ENCODE measurements around the gene CES1.
"Not testable (repeated sequence)": the region's sequence is repeated elsewhere in the genome, so short reads cannot be mapped to it uniquely, and the experiment has no call there.

Gene CES1

DNA sequence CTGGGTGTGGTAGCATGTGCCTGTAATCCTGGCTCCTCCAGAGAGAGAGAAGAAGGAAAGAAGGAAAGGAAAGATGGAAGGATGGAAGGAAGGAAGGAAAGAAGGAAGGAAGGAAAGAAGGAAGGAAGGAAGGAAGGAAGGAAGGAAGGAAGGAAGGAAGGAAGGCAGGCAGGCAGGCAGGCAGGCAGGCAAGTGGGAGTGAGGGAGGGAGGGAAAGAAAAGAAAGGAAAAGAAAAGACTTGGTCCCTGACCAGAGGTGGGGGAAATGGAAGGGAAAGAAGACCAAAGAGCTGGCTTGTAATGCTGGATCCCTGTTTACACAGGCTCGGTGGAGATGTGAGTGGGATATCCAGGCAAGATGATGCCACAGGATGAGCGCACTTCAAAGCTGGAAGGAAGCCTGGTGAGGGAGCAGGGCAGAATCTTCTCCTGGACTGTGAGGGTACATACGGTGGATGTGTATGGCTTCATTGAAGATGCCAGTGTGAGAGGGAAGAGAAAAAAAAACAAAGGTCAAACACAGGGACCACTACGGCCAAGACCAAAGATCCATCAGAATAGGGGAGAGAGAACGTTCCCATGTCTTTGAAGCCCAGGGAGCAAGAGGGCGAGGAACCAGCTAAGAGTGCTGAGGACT is 2.1 kb downstream of the CES1 start:
- no peak for DNase-seq

- DNase-seq = not testable (repeated sequence)
Measured at GRCh38 chr16:55829232-55829631, 3.7 kb downstream of the CES1 start.

- no peak for DNase-seq
Measured at GRCh38 chr16:55828680-55829079, 4.2 kb downstream of the CES1 start.

DNA sequence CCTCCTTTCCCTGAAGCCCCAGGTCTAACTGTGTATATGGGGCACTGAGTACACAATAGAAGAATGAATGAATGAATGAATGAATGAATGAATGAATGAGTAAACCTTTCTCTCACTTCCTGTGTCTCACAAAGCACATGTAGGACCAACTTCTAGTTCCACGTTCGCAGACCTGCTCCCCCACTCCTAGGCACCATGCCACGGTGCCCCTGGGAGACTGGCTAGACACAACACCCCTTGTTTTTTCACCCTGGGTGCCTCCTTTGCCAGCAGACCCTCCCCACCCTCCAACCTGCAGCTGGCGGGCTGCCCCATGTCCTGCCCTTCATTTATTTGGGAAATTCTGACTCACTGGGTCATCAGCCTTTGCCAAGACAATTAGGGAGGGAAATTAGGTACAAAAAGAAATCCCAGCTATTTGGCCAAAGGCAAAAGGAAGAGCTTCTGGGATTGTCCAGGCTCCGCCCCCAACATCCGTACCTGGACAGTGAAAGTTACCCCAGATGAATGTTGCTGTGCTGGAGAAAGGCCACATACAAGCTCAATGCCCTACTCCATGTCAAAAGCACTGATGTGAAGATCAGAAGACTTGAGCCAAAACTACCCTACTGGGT is 7.7 kb downstream of the CES1 start:
- DNase-seq = no peak

- DNase-seq = peak; percentile 43 to 49
Measured at GRCh38 chr16:55824473-55825000, 8.4 kb downstream of the CES1 start.

DNA sequence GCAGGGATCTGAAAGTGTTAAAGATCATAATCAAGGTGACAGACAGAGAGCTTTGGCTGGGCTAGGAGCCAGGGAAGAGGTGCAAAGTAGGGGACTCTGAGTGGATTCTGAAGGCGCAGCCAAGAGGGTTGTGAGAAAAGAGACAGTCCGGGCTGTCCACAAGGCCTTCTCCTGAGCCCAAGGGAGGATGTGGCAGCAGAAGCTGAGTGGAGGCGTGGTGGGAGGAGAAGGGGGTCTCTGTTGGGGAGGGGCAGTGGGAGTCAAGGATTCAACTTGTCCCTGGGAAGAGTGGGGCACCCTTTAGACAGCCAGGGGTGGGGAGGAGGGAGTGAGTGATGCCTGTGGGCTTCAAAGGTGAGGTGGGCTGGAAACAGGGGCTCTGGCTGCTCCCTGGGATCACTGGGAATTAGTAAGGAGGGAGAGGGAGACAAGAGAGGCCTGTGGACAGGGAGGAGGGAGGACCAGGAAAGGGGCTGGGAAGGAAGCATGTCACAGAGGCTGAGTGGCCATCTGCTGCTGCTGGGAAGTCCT is 10.6 kb downstream of the CES1 start:
- DNase-seq = no peak

GRCh38 chr16:55821210-55821609 is 11.7 kb downstream of the CES1 start:
- no peak for DNase-seq

- DNase-seq = no peak
Measured at GRCh38 chr16:55820615-55821014, 12.3 kb downstream of the CES1 start.

DNA sequence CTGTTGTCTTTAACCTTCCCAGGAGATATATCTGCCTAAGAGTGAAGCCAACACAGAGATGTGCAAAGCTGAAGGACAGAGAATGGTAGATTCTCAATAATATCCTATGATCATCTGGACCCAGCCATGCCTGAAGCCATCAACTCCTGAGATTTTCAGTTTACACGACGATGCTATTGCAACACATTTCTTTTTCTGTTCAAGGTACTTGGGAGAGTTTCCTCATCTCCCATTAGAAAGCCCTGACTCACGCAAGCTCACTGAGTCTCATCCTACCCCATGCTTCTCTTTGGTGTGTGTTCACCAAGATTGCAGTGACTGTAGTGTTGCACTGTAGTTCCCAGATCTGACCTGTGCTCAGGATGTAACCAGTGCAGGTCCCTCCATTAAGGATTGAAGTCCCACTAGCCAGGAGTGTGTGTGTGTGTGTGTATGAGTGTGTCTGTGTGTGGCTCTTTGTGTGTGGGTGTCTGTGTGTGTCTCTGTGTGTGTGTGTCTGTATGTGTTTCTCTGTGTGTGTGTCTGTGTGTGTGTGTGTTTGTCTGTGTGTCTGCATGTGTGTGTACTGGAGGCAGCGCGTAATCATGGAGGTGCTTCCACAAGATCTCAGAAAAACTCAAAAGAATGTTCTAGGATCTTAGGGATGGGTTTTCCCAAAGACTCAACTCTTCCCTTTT is 15.5 kb downstream of the CES1 start:
- no peak for DNase-seq

- not testable (repeated sequence) for DNase-seq
Measured at GRCh38 chr16:55816222-55816621, 16.7 kb downstream of the CES1 start.

GRCh38 chr16:55815320-55815719 is 17.6 kb downstream of the CES1 start:
- no peak for DNase-seq

GRCh38 chr16:55814174-55814573 is 18.7 kb downstream of the CES1 start:
- DNase-seq = not testable (repeated sequence)

GRCh38 chr16:55813730-55814129 is 19.2 kb downstream of the CES1 start:
- DNase-seq = not testable (repeated sequence)

DNA sequence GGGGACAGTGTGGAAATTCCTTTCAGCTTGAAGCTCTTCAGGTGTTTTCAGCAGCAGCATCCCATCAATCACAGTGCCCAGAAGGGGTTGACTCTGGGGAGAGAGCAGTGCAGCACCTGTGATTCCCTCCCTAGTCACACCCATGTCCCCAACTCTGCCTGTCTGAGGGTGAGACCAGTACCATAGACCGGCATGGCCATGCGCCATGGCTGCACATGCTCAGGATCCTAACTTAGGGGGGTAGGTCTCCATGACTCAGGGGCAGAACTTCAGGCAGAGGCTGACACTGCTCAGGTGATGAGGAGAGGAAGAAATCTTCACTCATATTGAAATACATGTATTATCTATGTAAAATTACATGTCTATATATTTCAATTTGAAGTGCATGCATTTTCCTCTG is 19.9 kb downstream of the CES1 start:
- no peak for DNase-seq

GRCh38 chr16:55811811-55812210 is 21.1 kb downstream of the CES1 start:
- no peak for DNase-seq

DNA sequence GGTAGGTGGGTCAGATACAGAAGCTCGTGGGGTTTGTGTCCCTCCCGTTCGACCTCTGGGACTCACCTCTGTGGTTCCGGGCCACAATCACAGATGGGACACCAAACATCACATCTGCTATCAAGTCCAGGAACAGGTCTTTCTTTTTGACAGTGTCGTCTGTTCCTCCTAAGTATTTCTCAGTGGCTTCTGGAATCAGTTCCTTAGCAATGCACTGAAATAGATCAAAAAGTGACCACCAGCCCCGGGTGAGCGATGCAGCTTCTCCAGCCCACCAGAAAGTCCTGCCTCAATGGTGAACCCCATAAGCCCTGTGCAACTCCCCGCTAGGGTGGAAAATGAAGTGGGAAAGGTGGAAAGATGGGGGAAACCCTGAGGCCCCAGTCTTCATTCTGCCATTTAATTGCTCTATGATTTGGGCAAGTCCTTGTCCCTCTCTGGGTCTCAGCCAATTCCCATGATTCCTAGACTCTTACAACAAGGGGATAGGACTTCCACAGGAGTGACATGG is 22.4 kb downstream of the CES1 start:
- no peak for DNase-seq

DNA sequence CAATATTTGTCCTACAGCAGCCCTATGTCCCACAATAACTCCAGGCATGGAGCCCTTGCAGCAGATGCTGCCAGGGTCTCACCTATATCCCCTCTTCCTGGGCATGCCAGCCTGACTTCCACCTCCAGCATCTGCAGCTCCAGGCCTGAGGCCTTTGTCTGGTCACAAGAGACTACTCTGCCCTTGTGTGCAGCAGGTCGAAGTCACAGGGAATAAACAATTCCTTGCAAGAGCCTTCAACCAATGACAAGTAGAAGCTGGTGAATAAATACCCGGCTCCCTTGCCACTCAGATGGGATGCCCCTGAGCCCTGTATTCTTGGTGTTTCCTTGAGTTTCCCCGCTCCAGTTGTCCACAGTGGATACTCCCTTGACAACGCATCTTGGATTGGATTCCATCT is 23.0 kb downstream of the CES1 start:
- no peak for DNase-seq

- no peak for DNase-seq
Measured at GRCh38 chr16:55809386-55809785, 23.5 kb downstream of the CES1 start.

- DNase-seq = not testable (repeated sequence)
Measured at GRCh38 chr16:55808286-55808685, 24.6 kb downstream of the CES1 start.

GRCh38 chr16:55805104-55805503 is 27.8 kb downstream of the CES1 start:
- DNase-seq = not testable (repeated sequence)

DNA sequence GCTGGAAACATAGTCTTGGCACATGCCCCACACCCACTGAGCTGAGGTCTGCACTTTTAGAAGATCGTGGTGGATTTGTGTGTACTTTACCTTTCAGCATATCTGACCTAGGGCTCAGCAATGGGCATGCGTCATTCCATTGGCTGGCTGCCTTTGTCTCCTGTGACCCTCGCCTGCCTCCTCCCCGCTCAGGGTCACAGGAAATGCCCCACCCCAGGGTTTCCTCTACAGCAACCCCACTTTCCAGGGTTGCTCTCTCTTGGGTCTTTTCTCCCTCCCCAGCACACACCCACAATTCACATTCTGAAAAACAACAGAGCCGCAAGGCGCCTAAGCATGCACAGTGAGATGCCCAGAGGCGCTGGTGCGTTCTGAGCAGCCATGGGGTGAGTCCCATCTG is 29.2 kb downstream of the CES1 start:
- not testable (repeated sequence) for DNase-seq

- not testable (repeated sequence) for DNase-seq
Measured at GRCh38 chr16:55792934-55793374, 39.9 kb downstream of the CES1 start.

DNA sequence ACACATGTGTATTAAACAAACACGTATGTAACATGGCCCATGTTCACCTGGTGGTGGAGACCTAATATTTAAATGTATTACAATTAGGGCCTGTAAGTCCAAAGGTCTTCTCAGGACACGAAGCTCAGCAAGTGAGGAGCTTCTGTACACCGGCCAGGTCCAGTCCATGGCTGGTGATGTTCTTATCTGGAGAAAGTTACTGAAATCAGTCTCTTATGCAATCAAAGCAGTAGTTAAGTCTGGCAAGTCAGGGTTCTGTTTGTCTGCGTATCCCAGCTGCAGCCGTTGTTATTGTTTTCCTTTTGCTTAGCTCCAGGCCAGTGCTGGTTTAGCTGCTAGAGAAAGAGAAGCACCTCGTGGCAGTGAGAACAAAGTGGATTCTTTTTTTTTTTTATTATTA is 41.4 kb downstream of the CES1 start:
- not testable (repeated sequence) for DNase-seq

Measured in inflammatory macrophage (primary cell).